Measurements from ENCODE around the gene AFM.

AFM gene

DNA sequence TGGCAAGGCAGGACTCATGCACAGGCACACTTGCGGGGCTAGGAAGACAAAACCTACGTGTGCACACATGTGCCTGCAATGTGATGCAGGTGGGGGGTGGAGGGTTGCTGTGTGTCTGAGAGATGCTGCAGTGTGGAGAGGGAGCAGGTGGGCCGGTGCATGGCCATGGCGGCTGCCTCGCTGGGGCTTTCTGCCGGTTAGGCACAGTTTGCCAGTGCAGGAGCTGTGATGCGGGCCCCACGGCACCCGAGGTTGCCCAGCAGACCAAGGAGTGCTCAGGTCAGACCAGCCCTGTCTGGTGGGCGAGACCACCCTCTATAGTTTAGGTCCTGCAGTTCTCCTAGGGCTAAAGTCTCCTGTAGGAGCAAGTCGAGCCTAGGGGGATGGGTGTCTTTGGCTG is 4.4 kb upstream of the AFM start:
- FAIRE-seq: no peak
- TF ChIP-seq, protein P1, sequence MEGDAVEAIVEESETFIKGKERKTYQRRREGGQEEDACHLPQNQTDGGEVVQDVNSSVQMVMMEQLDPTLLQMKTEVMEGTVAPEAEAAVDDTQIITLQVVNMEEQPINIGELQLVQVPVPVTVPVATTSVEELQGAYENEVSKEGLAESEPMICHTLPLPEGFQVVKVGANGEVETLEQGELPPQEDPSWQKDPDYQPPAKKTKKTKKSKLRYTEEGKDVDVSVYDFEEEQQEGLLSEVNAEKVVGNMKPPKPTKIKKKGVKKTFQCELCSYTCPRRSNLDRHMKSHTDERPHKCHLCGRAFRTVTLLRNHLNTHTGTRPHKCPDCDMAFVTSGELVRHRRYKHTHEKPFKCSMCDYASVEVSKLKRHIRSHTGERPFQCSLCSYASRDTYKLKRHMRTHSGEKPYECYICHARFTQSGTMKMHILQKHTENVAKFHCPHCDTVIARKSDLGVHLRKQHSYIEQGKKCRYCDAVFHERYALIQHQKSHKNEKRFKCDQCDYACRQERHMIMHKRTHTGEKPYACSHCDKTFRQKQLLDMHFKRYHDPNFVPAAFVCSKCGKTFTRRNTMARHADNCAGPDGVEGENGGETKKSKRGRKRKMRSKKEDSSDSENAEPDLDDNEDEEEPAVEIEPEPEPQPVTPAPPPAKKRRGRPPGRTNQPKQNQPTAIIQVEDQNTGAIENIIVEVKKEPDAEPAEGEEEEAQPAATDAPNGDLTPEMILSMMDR (IDR thresholded peaks at IDR 0.05; ENCODE audit: insufficient read depth, missing control alignments): no peak
- DNase-seq (ENCODE audit: insufficient read length, low spot score): no peak

DNA sequence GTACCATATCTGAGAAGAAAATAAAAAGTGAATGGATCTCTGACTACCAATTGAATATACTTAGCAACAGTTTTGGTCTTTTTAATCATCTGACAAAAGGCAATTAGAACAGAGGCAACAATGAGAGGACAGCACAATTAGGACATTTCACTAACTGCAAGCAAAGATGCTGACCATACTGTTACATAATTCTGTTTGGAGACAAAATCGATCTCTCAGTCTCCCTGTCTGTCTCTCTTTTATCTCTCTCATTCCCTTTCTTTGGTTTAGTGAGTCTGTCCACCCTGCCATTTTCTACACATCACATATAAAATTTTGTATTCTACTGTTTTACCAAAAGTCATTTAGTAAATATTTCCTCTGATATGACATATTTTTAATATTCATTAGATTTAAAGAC is 2.2 kb upstream of the AFM start:
- TF ChIP-seq, protein P1 (IDR thresholded peaks at IDR 0.05; ENCODE audit: insufficient read depth, missing control alignments): no peak
- FAIRE-seq: no peak
- DNase-seq (ENCODE audit: insufficient read length, low spot score): no peak

DNA sequence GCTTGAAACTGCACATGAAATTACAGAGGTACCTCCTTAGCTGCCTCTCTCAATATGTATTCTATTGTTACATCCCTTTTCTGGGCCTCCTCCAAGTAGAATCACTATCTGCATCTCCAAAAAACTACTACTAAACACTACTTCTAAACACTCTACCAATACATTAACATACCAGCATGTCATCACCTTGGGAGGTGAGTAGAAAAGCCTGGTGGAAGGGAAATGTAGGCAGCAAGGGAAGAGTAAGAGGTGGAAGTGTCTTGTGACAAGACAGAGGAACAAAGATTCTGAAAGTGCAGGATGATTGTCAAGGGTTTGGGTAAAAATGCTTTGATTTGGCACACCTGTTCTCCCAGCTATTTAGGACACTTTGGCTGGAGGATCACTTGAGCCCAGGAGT is 3.5 kb downstream of the AFM start:
- no peak for DNase-seq (ENCODE audit: insufficient read length, low spot score)
- no peak for FAIRE-seq
- TF ChIP-seq, protein P1 (IDR thresholded peaks at IDR 0.05; ENCODE audit: insufficient read depth, missing control alignments): no peak

DNA sequence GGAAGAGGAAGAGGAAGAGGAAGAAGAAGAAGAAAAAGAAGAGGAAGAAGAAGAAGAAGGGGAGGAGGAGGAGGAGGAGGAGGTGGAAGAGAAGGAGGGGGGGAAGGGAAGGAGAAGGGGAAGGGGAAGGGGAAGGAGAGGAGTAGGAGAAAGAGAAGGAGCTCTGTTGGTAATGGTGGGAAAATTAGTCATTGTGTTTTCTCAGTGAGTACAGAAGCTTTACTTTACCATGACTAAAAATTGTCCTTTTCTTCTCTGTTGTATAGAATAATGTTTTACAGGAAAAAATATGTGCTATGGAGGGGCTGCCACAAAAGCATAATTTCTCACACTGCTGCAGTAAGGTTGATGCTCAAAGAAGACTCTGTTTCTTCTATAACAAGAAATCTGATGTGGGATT is 4.1 kb downstream of the AFM start:
- TF ChIP-seq, protein P1 (IDR thresholded peaks at IDR 0.05; ENCODE audit: insufficient read depth, missing control alignments): no peak
- FAIRE-seq: no peak
- no peak for DNase-seq (ENCODE audit: insufficient read length, low spot score)

DNA sequence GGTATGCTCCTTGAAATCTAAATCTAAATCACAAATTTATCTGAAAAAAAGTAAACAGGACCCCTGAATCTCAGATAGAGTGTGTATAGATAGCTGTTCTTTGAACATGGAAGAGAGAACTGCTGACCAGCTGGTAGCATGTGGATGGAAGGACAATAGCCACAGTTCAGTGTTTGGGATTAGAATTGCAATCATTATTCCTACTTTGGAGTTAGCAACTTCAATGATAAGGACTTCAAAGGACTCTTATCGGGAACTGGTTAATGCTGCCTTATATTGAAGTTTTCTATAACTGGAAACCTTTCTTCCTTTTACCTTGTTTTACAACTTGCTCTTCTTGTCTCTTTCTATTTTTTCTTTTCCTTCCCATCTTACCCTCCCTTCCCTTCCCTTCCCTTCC is 5.0 kb downstream of the AFM start:
- FAIRE-seq: no peak
- TF ChIP-seq, protein P1 (IDR thresholded peaks at IDR 0.05; ENCODE audit: insufficient read depth, missing control alignments): no peak
- no peak for DNase-seq (ENCODE audit: insufficient read length, low spot score)

DNA sequence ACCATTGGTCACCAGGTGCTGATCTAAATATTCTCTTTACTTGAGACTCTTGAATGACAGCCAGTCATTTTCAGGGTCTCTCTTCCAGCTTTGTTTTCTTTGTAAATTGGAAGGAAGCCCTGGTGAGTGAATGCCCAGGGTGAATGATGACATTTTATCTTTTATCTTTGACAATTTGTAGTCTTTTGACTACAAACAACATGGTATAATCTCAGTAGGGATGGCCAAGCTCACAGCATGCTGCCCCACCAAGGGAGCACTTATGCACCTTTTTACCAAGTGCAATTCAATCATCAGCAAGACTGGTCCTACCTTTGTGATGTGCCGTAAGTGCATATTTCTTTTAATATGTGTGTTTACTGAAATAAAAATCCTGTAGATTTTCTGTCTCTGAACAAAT is 5.7 kb downstream of the AFM start:
- TF ChIP-seq, protein P1 (IDR thresholded peaks at IDR 0.05; ENCODE audit: insufficient read depth, missing control alignments): no peak
- DNase-seq (ENCODE audit: insufficient read length, low spot score) (no peak), FAIRE-seq (no peak)

DNA sequence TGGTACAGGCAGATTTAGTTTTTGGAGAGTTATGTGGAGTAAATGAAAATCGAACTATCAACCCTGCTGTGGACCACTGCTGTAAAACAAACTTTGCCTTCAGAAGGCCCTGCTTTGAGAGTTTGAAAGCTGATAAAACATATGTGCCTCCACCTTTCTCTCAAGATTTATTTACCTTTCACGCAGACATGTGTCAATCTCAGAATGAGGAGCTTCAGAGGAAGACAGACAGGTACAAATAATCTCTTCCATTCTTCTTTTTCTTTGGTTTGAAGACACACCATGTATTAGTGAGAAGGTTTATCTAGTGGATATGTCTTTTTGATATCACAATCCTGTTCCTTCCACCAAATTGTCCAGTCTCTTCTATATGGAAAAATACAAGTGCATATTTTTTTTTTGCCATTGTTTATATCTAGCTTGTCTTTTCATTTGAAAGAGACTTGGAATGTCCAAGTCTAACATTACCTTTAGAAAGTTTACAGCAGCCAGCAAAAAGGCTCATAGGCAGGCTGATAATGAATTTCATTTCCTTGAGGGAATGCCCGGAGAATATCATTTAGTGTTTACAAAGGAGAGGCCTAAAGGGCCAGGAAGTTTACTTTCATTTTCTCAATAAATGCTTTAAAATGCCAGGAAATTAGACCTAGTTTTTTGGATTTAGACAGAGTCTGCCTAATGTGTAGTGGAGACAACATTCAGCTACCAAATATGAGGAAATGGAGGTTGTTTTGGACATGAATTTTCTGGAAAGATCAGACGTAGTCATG is 18.6 kb downstream of the AFM start:
- DNase-seq (ENCODE audit: insufficient read length, low spot score): no peak
- no peak for FAIRE-seq
- TF ChIP-seq, protein P1 (IDR thresholded peaks at IDR 0.05; ENCODE audit: insufficient read depth, missing control alignments): no peak
